Gastroesophageal sphincter (tissue), 4 donors: ENCODE results near the gene ATP9A. TPM values are rescaled to one million over a fixed set of nuclear protein-coding genes. Genes with fewer than 3 reads are reported as not detected.

Experiments
- ATAC-seq: fragments of 150-250 bp; one replicate; pipeline ENCODE4 v1.9.1; 2016; ENCODE audit warnings: mild to moderate bottlenecking, moderate library complexity
- H3K27ac ChIP-seq, 4 donors: fragments of 200-600 bp; sonication (generic) in 3 of 4; 1 replicate in 3 of 4; 2 replicates in 1 of 4; pipeline ENCODE4 v1.5.1; 2016 to 2019
- H3K27me3 ChIP-seq: fragments of 200-600 bp; sonication (generic); one replicate; pipeline ENCODE4 v1.5.1; 2019
- H3K36me3 ChIP-seq, 2 donors: fragments of 200-600 bp; sonication (generic); one replicate each; pipeline ENCODE4 v1.5.1; 2019; ENCODE audit warnings: control low read depth in 1 of 2
- H3K4me1 ChIP-seq, 3 donors: fragments of 200-600 bp; sonication (generic); 1 replicate in 2 of 3; 2 replicates in 1 of 3; pipeline ENCODE4 v1.5.1; 2016 to 2019; ENCODE audit warnings: control low read depth in 2 of 3
- H3K4me3 ChIP-seq, 2 donors: fragments of 200-600 bp; sonication (generic); one replicate each; pipeline ENCODE4 v1.5.1; 2019; ENCODE audit warnings: mild to moderate bottlenecking in 1 of 2, moderate library complexity in 1 of 2
- H3K9me3 ChIP-seq, 3 donors: fragments of 200-600 bp; sonication (generic); one replicate each; pipeline ENCODE4 v1.5.1; 2017 to 2019; ENCODE audit warnings: control low read depth in 2 of 3
- EP300 ChIP-seq: sonication (generic); formaldehyde crosslinking; IDR thresholded peaks from one replicate; pipeline ENCODE4 v1.6.1; 2017; ENCODE audit warnings: antibody characterized with exemption, mild to moderate bottlenecking
- POLR2A ChIP-seq, 2 donors: fragments of 450-650 bp; IDR thresholded peaks; one replicate each; pipeline ENCODE4 v1.6.1; 2017; ENCODE audit warnings: antibody characterized with exemption in 2 of 2, mild to moderate bottlenecking in 2 of 2, moderate library complexity in 1 of 2
- POLR2AphosphoS5 ChIP-seq: sonication (generic); formaldehyde crosslinking; IDR thresholded peaks from one replicate; pipeline ENCODE4 v1.6.1; 2017; ENCODE audit warnings: antibody characterized with exemption
- WGBS, 2 donors: methylation state at CpG; one replicate each; pipeline ENCODE4 v1.1.5; 2018; ENCODE audit warnings: low coverage in 1 of 2; 5-methylcytosine and 5-hydroxymethylcytosine counted together
- total RNA-seq, 4 donors: library from RNA; depleted of rRNA; stranded (reverse); fragments of >200 nt; gene quantifications; one replicate each; pipeline ENCODE4 v1.1.0, GENCODE V29; 2016
- TF ChIP-seq, protein P1 (sequence below), 4 experiments: fragments of 200-600 bp in 2 of 4; fragments of 450-650 bp in 2 of 4; sonication (generic) in 1 of 4; IDR thresholded peaks; one replicate each; pipeline ENCODE4 v1.5.1; 2017 to 2019; ENCODE audit warnings: antibody characterized with exemption in 4 of 4, mild to moderate bottlenecking in 2 of 4, moderate library complexity in 2 of 4

The ATP9A gene
- total RNA-seq, 4 donors from 2014 or later, result 49.3 to 80.2 (median 57.7) TPM

DNA sequence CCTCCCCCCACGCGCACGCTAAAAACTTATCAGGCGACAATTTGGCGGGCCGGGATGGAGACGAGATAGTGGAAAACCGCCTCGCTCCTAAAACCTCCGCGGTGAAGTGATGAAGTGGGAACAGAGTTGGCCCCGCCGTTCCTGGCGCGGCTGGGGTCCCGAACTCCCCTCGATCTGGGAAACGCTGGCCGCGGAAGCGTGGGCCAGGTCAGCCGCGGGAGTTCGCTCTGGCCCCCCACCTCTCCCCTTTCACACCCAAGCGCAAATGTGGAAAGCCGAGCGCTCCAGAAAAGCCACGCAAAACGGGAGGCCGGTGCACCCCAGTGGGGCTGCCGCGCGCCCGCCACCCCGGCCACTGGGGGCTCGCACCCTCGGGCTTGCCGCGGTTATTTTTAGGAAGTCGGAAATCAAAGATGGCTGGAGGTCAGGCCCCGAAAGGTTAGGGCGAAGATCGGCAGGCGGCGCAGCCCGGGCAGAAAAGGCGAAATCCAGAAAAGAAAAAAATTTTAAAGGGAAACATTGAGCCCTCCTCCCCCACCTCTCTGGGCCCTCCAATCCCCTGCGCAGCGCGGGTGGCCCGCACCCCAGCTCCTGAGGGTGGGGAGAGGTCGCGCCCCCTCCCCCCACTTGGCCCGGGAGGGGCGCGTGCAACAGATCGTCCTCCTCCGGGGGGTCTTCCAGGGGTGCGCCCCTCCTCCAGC is 33.1 kb upstream of the ATP9A start:
- TF ChIP-seq EP300 (no peak), POLR2A (IDR thresholded peaks at IDR 0.05) (no peak)
- no peaks in the 10 kb centered on the region for H3K9me3 ChIP-seq
- H3K4me1 ChIP-seq, result peaks cover 0 to 28% (median 18%) of the 10 kb centered on the region in 3 donors
- no peak overlapping the region for H3K27ac ChIP-seq
- ATAC-seq, result no peak
- peak overlapping the region in 1 of 2 donors; percentile 48 for H3K4me3 ChIP-seq
- peaks cover 55% of the 10 kb centered on the region for H3K27me3 ChIP-seq
- WGBS, 2 donors, result 0% methylated on average over 1 of the region's 59 CpGs; no CpG with 5 or more reads in 1 of the 2 donors
- no peaks in the 10 kb centered on the region for H3K36me3 ChIP-seq

DNA sequence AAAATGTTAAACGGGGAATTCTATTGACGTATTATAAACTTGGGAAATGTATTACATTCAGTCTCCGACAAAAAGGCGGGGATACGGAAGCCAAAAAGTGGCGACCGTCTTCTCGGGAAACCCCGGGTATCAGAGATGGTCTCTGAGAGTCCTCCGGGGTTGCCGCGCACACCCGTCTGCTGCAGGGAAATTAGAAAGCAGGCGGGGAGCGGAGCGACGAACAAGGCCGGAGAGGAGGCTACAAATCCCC is 32.6 kb upstream of the ATP9A start:
- H3K27ac ChIP-seq, result no peak overlapping the region
- no peaks in the 10 kb centered on the region for H3K9me3 ChIP-seq
- 0% methylated on average over 9 of the region's 18 CpGs; no CpG with 5 or more reads in 1 of the 2 donors for WGBS, 2 donors
- H3K4me1 ChIP-seq, result peaks cover 0 to 28% (median 18%) of the 10 kb centered on the region in 3 donors
- H3K27me3 ChIP-seq, result peaks cover 55% of the 10 kb centered on the region
- no peak for ATAC-seq
- TF ChIP-seq, protein P1, sequence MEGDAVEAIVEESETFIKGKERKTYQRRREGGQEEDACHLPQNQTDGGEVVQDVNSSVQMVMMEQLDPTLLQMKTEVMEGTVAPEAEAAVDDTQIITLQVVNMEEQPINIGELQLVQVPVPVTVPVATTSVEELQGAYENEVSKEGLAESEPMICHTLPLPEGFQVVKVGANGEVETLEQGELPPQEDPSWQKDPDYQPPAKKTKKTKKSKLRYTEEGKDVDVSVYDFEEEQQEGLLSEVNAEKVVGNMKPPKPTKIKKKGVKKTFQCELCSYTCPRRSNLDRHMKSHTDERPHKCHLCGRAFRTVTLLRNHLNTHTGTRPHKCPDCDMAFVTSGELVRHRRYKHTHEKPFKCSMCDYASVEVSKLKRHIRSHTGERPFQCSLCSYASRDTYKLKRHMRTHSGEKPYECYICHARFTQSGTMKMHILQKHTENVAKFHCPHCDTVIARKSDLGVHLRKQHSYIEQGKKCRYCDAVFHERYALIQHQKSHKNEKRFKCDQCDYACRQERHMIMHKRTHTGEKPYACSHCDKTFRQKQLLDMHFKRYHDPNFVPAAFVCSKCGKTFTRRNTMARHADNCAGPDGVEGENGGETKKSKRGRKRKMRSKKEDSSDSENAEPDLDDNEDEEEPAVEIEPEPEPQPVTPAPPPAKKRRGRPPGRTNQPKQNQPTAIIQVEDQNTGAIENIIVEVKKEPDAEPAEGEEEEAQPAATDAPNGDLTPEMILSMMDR (IDR thresholded peaks at IDR 0.05), result no peak
- peak overlapping the region in 1 of 2 donors; percentile 48 for H3K4me3 ChIP-seq
- H3K36me3 ChIP-seq, result no peaks in the 10 kb centered on the region

DNA sequence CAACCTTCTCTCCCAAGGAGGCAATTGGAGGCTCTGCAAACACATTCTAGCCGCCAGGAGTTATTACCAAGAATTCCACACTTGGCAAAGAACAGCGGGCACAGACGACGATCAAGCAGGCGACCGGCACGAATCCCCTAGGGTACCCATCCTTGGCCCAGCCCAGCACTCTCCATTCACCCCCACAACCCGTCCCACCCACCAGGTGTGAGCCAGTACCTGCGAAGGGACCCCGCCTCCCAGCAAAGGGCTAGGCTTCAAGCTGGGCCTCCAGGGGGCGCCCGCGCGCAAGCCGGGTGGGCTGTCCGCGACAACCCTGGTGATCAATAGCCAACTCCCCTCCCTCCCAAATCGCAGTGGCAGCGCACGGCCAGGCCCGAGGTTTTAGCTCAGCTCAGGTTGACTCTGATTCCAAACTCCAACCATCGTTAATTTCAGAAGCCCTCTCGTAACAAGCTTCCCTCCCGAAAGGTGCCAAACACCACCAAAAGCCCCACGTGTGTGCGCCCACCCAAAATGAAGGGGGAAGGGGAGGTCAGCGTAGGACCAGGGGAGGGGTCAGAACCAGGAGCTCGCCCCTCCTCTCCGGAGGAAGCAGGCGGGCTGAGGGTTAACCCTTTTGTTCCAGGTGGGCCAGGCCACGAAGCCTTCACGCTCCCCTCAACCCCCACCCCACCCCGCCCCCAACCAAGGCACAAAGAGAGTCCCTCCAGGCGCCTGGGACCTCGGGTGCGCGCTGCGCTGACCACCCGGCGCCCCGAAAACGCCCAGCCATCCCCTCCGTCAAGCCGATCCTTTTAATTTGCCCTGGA is 32.1 kb upstream of the ATP9A start:
- no peaks in the 10 kb centered on the region for H3K36me3 ChIP-seq
- peak overlapping the region in 1 of 2 donors; percentile 48 for H3K4me3 ChIP-seq
- peak; percentile 51 for ATAC-seq
- H3K4me1 ChIP-seq, result peaks cover 0 to 28% (median 18%) of the 10 kb centered on the region in 3 donors
- WGBS, 2 donors, result 3% methylated on average over 13 of the region's 44 CpGs; no CpG with 5 or more reads in 1 of the 2 donors
- H3K9me3 ChIP-seq, result no peaks in the 10 kb centered on the region
- TF ChIP-seq POLR2AphosphoS5, result no peak
- TF ChIP-seq, protein P1 (IDR thresholded peaks at IDR 0.05), result peak; percentile 38 to 75 (median 53)
- peaks cover 55% of the 10 kb centered on the region for H3K27me3 ChIP-seq
- no peak overlapping the region for H3K27ac ChIP-seq

- no peak for ATAC-seq
- TF ChIP-seq POLR2A (IDR thresholded peaks at IDR 0.05) (no peak), EP300 (no peak), POLR2AphosphoS5 (no peak)
- TF ChIP-seq, protein P1 (IDR thresholded peaks at IDR 0.05), result no peak
- H3K4me3 ChIP-seq, result no peak overlapping the region
- H3K27ac ChIP-seq, result no peak overlapping the region
- 24 to 31% methylated on average over 9 to 10 of the region's 10 CpGs for WGBS, 2 donors
- no peaks in the 10 kb centered on the region for H3K9me3 ChIP-seq
- H3K27me3 ChIP-seq, result peaks cover 55% of the 10 kb centered on the region
- H3K36me3 ChIP-seq, result no peaks in the 10 kb centered on the region
- peaks cover 0 to 28% (median 18%) of the 10 kb centered on the region in 3 donors for H3K4me1 ChIP-seq
Measured at GRCh38 chr20:51799401-51799860, 31.2 kb upstream of the ATP9A start.

DNA sequence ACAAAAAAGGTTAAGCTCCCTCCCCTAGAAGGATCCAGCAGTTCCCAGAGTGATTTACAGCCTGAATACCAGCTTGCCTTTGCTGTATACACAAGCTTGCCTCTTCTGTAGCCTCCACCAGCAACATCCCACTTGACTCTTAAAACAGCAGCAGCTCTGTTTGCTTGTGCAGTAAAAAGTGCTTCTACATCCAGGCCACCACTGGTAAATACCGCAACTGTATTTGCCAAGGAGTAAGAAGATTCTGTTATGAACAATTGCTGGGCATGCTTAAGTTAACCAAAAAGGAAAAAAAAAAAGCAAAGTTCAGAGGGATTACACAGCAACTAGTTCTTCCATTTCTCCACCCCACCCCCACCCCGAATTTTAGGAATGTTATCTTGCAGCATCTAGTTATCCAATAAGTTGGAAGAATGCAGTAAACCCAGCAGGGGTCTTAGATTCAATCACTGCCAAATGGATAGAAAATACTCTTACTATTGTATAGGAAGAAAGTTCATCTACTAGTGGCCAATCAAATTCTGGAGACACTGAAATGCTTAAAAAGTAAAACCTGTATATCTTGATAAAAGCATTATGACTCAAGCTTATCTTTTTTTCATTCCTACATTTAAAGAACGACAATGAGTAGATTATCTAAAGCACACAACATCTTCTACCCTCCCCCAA is 29.3 kb upstream of the ATP9A start:
- 29 to 51% methylated on average over 2 to 3 of the region's 3 CpGs for WGBS, 2 donors
- H3K27me3 ChIP-seq, result peaks cover 67% of the 10 kb centered on the region
- no peaks in the 10 kb centered on the region for H3K36me3 ChIP-seq
- H3K4me3 ChIP-seq, result no peak overlapping the region
- no peak for ATAC-seq
- H3K4me1 ChIP-seq, result peaks cover 0 to 28% (median 18%) of the 10 kb centered on the region in 3 donors
- H3K27ac ChIP-seq, result no peak overlapping the region
- no peak for TF ChIP-seq POLR2A (IDR thresholded peaks at IDR 0.05)
- TF ChIP-seq, protein P1 (IDR thresholded peaks at IDR 0.05), result no peak
- TF ChIP-seq EP300, result no peak
- no peak for TF ChIP-seq POLR2AphosphoS5
- no peaks in the 10 kb centered on the region for H3K9me3 ChIP-seq
